Measurements from ENCODE around the gene NRL. TPM values are rescaled to one million over a fixed set of nuclear protein-coding genes. Genes with fewer than 3 reads are reported as not detected.

Gene NRL
- total and polyA plus RNA-seq, 9 of the 15 experiments (the other 6 are each of a cell fraction or from before 2014, with no cell fraction given), result 0.07 to 2.7 (median 1.4) TPM; not detected in 1

GRCh38 chr14:24160850-24161804 lies 46.4 kb upstream of the NRL start, which contains the start of gene IRF9 (continued):
- no peak for TF ChIP-seq ZBTB40 (IDR thresholded peaks at IDR 0.05)
- TF ChIP-seq ZBTB40 (CRISPR knock-in tag; IDR thresholded peaks at IDR 0.05), result no peak
- TF ChIP-seq ZNF696 (CRISPR knock-in tag; conservative IDR thresholded peaks at IDR 0.05), result no peak
- TF ChIP-seq, protein P1, sequence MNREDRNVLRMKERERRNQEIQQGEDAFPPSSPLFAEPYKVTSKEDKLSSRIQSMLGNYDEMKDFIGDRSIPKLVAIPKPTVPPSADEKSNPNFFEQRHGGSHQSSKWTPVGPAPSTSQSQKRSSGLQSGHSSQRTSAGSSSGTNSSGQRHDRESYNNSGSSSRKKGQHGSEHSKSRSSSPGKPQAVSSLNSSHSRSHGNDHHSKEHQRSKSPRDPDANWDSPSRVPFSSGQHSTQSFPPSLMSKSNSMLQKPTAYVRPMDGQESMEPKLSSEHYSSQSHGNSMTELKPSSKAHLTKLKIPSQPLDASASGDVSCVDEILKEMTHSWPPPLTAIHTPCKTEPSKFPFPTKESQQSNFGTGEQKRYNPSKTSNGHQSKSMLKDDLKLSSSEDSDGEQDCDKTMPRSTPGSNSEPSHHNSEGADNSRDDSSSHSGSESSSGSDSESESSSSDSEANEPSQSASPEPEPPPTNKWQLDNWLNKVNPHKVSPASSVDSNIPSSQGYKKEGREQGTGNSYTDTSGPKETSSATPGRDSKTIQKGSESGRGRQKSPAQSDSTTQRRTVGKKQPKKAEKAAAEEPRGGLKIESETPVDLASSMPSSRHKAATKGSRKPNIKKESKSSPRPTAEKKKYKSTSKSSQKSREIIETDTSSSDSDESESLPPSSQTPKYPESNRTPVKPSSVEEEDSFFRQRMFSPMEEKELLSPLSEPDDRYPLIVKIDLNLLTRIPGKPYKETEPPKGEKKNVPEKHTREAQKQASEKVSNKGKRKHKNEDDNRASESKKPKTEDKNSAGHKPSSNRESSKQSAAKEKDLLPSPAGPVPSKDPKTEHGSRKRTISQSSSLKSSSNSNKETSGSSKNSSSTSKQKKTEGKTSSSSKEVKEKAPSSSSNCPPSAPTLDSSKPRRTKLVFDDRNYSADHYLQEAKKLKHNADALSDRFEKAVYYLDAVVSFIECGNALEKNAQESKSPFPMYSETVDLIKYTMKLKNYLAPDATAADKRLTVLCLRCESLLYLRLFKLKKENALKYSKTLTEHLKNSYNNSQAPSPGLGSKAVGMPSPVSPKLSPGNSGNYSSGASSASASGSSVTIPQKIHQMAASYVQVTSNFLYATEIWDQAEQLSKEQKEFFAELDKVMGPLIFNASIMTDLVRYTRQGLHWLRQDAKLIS (CRISPR knock-in tag; IDR thresholded peaks at IDR 0.05), result no peak
- TF ChIP-seq U2AF1 (optimal IDR thresholded peaks at IDR 0.05; ENCODE audit: low read depth, low read length), result no peak
- TF ChIP-seq, protein P2, sequence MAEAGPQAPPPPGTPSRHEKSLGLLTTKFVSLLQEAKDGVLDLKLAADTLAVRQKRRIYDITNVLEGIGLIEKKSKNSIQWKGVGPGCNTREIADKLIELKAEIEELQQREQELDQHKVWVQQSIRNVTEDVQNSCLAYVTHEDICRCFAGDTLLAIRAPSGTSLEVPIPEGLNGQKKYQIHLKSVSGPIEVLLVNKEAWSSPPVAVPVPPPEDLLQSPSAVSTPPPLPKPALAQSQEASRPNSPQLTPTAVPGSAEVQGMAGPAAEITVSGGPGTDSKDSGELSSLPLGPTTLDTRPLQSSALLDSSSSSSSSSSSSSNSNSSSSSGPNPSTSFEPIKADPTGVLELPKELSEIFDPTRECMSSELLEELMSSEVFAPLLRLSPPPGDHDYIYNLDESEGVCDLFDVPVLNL (CRISPR knock-in tag; IDR thresholded peaks at IDR 0.05; ENCODE audit: low read depth), result no peak
- TF ChIP-seq OTX1 (CRISPR knock-in tag; IDR thresholded peaks at IDR 0.05), result 0 out of 2 replicates have a peak, but pooled peaks have one; percentile 3
- no peak for TF ChIP-seq ZNF561 (CRISPR knock-in tag; conservative IDR thresholded peaks at IDR 0.05)
- TF ChIP-seq TEAD1 (CRISPR knock-in tag; IDR thresholded peaks at IDR 0.05), result peak; percentile 33 to 41; a peak in 2 of 4 replicates
- TF ChIP-seq MXD1 (CRISPR knock-in tag; IDR thresholded peaks at IDR 0.05; ENCODE audit: borderline replicate concordance, poor library complexity, severe bottlenecking), result no peak
- no peak for TF ChIP-seq HDAC1 (IDR thresholded peaks at IDR 0.05)
